Mesenchymal stem cell (in vitro differentiated cells and primary cell): ENCODE measurements around the gene GABRG3.
"Not testable (repeated sequence)": the region's sequence is repeated elsewhere in the genome, so short reads cannot be mapped to it uniquely, and the experiment has no call there.

Experiments used
- DNase-seq: peaks from one replicate; pipeline ENCODE4 v3.0.0-alpha.2; 2013
- H2AFZ ChIP-seq: one replicate; pipeline ENCODE4 v1.6.1; 2013; ENCODE audit warnings: low read depth, mild to moderate bottlenecking, control low read depth, inconsistent platforms, low read length, moderate library complexity
- H2AK5ac ChIP-seq: 2 replicates; pipeline ENCODE4 v1.6.1; 2013; ENCODE audit warnings: low read length, moderate library complexity, mild to moderate bottlenecking, inconsistent platforms; ENCODE audit not compliant: severe bottlenecking
- H2BK120ac ChIP-seq: one replicate; pipeline ENCODE4 v1.6.1; 2013; ENCODE audit warnings: low read depth, mild to moderate bottlenecking, inconsistent platforms, low read length, moderate library complexity
- H2BK12ac ChIP-seq, 2 experiments: one replicate each; pipeline ENCODE4 v1.6.1; 2013; ENCODE audit warnings: inconsistent platforms in 2 of 2, low read length in 2 of 2, mild to moderate bottlenecking in 2 of 2, moderate library complexity in 2 of 2, control low read depth in 1 of 2
- H2BK15ac ChIP-seq: one replicate; pipeline ENCODE4 v1.6.1; 2013; ENCODE audit warnings: mild to moderate bottlenecking, low read depth, inconsistent platforms; ENCODE audit not compliant: poor library complexity, severe bottlenecking
- H2BK5ac ChIP-seq: 2 replicates; pipeline ENCODE4 v1.6.1; 2013; ENCODE audit warnings: low read depth, mild to moderate bottlenecking, low read length, control low read depth, inconsistent platforms; ENCODE audit not compliant: poor library complexity, severe bottlenecking
- H3K14ac ChIP-seq, 2 experiments: one replicate each; pipeline ENCODE4 v1.6.1; 2013; ENCODE audit warnings: inconsistent platforms in 2 of 2, low read length in 2 of 2, control low read depth in 1 of 2, mild to moderate bottlenecking in 1 of 2, moderate library complexity in 1 of 2
- H3K18ac ChIP-seq, 2 experiments: one replicate each; pipeline ENCODE4 v1.6.1; 2013; ENCODE audit warnings: inconsistent platforms in 2 of 2, low read length in 2 of 2, control low read depth in 1 of 2, low read depth in 1 of 2, mild to moderate bottlenecking in 1 of 2
- H3K23ac ChIP-seq, 2 experiments: one replicate each; pipeline ENCODE4 v1.6.1; 2013; ENCODE audit warnings: inconsistent platforms in 2 of 2, low read length in 2 of 2, mild to moderate bottlenecking in 2 of 2, moderate library complexity in 2 of 2, control low read depth in 1 of 2
- H3K27ac ChIP-seq: 2 replicates; pipeline ENCODE4 v1.5.1; 2013; ENCODE audit warnings: mild to moderate bottlenecking, moderate library complexity, low read length, control low read depth, inconsistent platforms; ENCODE audit not compliant: poor library complexity, severe bottlenecking
- H3K27me3 ChIP-seq, 2 experiments: 2 replicates each; pipeline versions ENCODE4 v1.6.1 to v1.7.0; 2013; ENCODE audit warnings: low read length in 2 of 2, mild to moderate bottlenecking in 2 of 2, moderate library complexity in 2 of 2, control low read depth in 1 of 2, inconsistent platforms in 1 of 2; ENCODE audit not compliant: control insufficient read depth in 1 of 2, insufficient read depth in 1 of 2
- H3K36me3 ChIP-seq, 2 experiments: 2 replicates each; pipeline versions ENCODE4 v1.6.1 to v1.7.0; 2013; ENCODE audit warnings: low read length in 2 of 2, control low read depth in 1 of 2, inconsistent platforms in 1 of 2, low read depth in 1 of 2, mild to moderate bottlenecking in 1 of 2; ENCODE audit not compliant: insufficient read depth in 2 of 2, control insufficient read depth in 1 of 2
- H3K4ac ChIP-seq, 2 experiments: one replicate each; pipeline ENCODE4 v1.6.1; 2013; ENCODE audit warnings: inconsistent platforms in 2 of 2, low read length in 2 of 2, mild to moderate bottlenecking in 2 of 2, moderate library complexity in 2 of 2, control low read depth in 1 of 2, low read depth in 1 of 2
- H3K4me1 ChIP-seq: 2 replicates; pipeline ENCODE4 v1.6.1; 2013; ENCODE audit warnings: low read depth, low read length, control low read depth; ENCODE audit not compliant: control insufficient read depth, insufficient read depth
- H3K4me2 ChIP-seq: 2 replicates; pipeline ENCODE4 v1.6.1; 2013; ENCODE audit warnings: low read length, mild to moderate bottlenecking, inconsistent platforms; ENCODE audit not compliant: poor library complexity, severe bottlenecking
- H3K4me3 ChIP-seq, 2 experiments: 2 replicates each; pipeline versions ENCODE4 v1.5.1 to v1.7.0; 2013; ENCODE audit warnings: low read length in 2 of 2, mild to moderate bottlenecking in 2 of 2, control low read depth in 1 of 2, low read depth in 1 of 2; ENCODE audit not compliant: insufficient read depth in 1 of 2
- H3K79me1 ChIP-seq: replicated peaks from 2 replicates; pipeline ENCODE4 v1.6.1; 2013; ENCODE audit warnings: mild to moderate bottlenecking, control low read depth, low read length, inconsistent platforms; ENCODE audit not compliant: poor library complexity, severe bottlenecking
- H3K9ac ChIP-seq: 2 replicates; pipeline ENCODE4 v1.7.0; 2013; ENCODE audit warnings: mild to moderate bottlenecking, low read length, moderate library complexity
- H3K9me3 ChIP-seq: 2 replicates; pipeline ENCODE4 v1.7.0; 2013; ENCODE audit warnings: mild to moderate bottlenecking, low read length; ENCODE audit not compliant: control insufficient read depth
- H4K8ac ChIP-seq: one replicate; pipeline ENCODE4 v1.6.1; 2013; ENCODE audit warnings: inconsistent platforms, mild to moderate bottlenecking, low read length, moderate library complexity
- H4K91ac ChIP-seq: one replicate; pipeline ENCODE4 v1.6.1; 2013; ENCODE audit warnings: mild to moderate bottlenecking, low read length, inconsistent platforms
- WGBS: methylation state at CpG from one replicate; pipeline ENCODE4 v1.1.7; 2013; ENCODE audit warnings: mixed read lengths; 5-methylcytosine and 5-hydroxymethylcytosine counted together

GABRG3 gene

GRCh38 chr15:27377391-27377790 lies 406.4 kb downstream of the GABRG3 start:
- 59% methylated on average over 2 of the region's 2 CpGs for WGBS
- DNase-seq = not testable (repeated sequence)

DNA sequence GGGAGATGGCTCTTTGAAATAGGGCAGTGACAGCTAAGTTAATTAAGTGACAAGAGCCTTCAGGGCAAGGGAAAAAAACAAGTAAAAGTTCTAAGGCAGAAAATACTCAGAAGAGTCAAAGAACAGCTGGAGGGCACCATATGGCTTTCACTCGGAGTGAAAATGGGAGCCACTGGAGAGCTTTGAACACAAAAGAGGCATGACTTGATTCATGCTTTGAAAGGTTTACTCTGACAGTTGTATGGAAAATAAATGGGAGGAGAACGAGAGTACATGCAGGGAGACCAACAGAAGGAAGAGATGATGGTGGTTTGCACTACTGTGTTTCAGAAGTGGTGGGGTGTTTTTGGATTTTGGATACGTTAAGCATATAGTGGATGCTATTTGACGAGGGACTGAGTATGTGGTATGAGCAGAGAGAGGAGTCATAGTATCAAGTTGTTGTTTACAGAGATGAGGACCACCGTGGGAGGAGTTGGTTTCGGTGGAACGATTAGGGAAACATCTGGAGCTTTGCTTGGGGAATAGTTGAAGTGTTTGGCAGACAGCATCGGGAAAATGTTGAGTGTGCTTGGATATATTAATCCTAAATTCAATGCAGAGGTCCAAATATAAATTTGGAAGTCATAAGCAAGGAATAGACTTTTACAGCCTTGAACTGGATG lies 411.5 kb downstream of the GABRG3 start:
- no peak overlapping the region for H3K27ac ChIP-seq
- DNase-seq = no peak
- no peaks in the 10 kb centered on the region for H3K36me3 ChIP-seq
- H3K9ac ChIP-seq = no peak overlapping the region
- H3K9me3 ChIP-seq = peaks cover 13% of the 10 kb centered on the region
- no peaks in the 10 kb centered on the region for H3K27me3 ChIP-seq
- H3K79me1 ChIP-seq = no peaks in the 10 kb centered on the region
- H4K91ac ChIP-seq = no peak overlapping the region
- H3K14ac ChIP-seq = no peak overlapping the region
- H3K18ac ChIP-seq = no peak overlapping the region
- no peaks in the 10 kb centered on the region for H3K4me1 ChIP-seq
- H3K4me2 ChIP-seq = peak overlapping the region; percentile 3
- no peak overlapping the region for H2BK5ac ChIP-seq
- no peak overlapping the region for H4K8ac ChIP-seq
- H3K4me3 ChIP-seq = no peak overlapping the region
- H2AFZ ChIP-seq = no peak overlapping the region
- no peak overlapping the region for H3K4ac ChIP-seq
- no peak overlapping the region for H3K23ac ChIP-seq
- no peak overlapping the region for H2BK12ac ChIP-seq
- no peak overlapping the region for H2BK15ac ChIP-seq
- no peak overlapping the region for H2AK5ac ChIP-seq
- 56% methylated on average over 8 of the region's 8 CpGs for WGBS
- no peak overlapping the region for H2BK120ac ChIP-seq

More at GRCh38 chr15:27377391-27377790, 406.4 kb downstream of the GABRG3 start:
- H2AFZ ChIP-seq, H2BK120ac ChIP-seq, H3K27me3 ChIP-seq, H3K27ac ChIP-seq, H3K9ac ChIP-seq, H3K14ac ChIP-seq, H3K18ac ChIP-seq, H3K9me3 ChIP-seq, H3K79me1 ChIP-seq, H3K23ac ChIP-seq, H4K8ac ChIP-seq, H4K91ac ChIP-seq, H3K4me1 ChIP-seq, H2AK5ac ChIP-seq, H2BK12ac ChIP-seq, H3K36me3 ChIP-seq, H2BK5ac ChIP-seq, H2BK15ac ChIP-seq, H3K4ac ChIP-seq, H3K4me2 ChIP-seq, H3K4me3 ChIP-seq: not testable (repeated sequence)

- H3K36me3 ChIP-seq = no peaks in the 10 kb centered on the region
- WGBS = no CpG with 5 or more reads among the region's 4 CpGs
- H3K23ac ChIP-seq = no peak overlapping the region
- no peak overlapping the region for H3K4me2 ChIP-seq
- no peak overlapping the region for H4K8ac ChIP-seq
- no peak overlapping the region for H2BK5ac ChIP-seq
- H3K27me3 ChIP-seq = no peaks in the 10 kb centered on the region
- no peak overlapping the region for H2AFZ ChIP-seq
- no peak overlapping the region for H3K27ac ChIP-seq
- H3K14ac ChIP-seq = no peak overlapping the region
- H3K9me3 ChIP-seq = peaks cover 13% of the 10 kb centered on the region
- H2BK120ac ChIP-seq = no peak overlapping the region
- no peak overlapping the region for H2AK5ac ChIP-seq
- H2BK12ac ChIP-seq = no peak overlapping the region
- no peak overlapping the region for H4K91ac ChIP-seq
- DNase-seq = no peak
- H2BK15ac ChIP-seq = no peak overlapping the region
- no peak overlapping the region for H3K18ac ChIP-seq
- no peaks in the 10 kb centered on the region for H3K4me1 ChIP-seq
- H3K9ac ChIP-seq = no peak overlapping the region
- no peak overlapping the region for H3K4ac ChIP-seq
- H3K79me1 ChIP-seq = no peaks in the 10 kb centered on the region
- H3K4me3 ChIP-seq = no peak overlapping the region
Measured at GRCh38 chr15:27383726-27384125, 412.7 kb downstream of the GABRG3 start.

DNA sequence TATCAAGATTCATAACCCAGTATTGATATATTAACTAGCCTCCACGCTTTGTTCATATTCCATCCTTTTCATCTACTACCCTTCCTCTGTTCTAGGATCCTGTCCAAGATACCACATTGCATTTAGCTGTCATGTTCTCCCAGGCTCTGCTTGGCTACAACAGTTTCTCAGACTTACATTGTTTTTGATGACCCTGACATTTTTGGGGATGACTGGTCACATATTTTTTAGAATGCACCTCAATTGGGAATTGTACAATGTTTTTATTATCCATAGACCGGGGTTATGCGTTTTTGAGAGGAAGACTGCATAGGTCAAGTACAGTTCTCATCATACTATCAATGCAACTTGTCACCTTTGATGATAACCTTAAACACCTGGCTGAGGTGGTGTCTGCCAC lies 421.2 kb downstream of the GABRG3 start:
- Histone ChIP-seq H2AFZ (no peak overlapping the region), H3K4me2 (no peak overlapping the region), H3K9me3 (peaks cover 2% of the 10 kb centered on the region), H2BK120ac (no peak overlapping the region), H3K4me1 (no peaks in the 10 kb centered on the region), H4K8ac (no peak overlapping the region), H2BK5ac (no peak overlapping the region), H3K14ac (no peak overlapping the region), H3K4me3 (no peak overlapping the region), H4K91ac (no peak overlapping the region), H3K27ac (no peak overlapping the region), H3K18ac (no peak overlapping the region), H3K27me3 (no peaks in the 10 kb centered on the region), H3K79me1 (no peaks in the 10 kb centered on the region), H2BK15ac (no peak overlapping the region), H3K9ac (no peak overlapping the region), H3K23ac (no peak overlapping the region), H2AK5ac (no peak overlapping the region), H3K4ac (no peak overlapping the region), H3K36me3 (no peaks in the 10 kb centered on the region), H2BK12ac (no peak overlapping the region)
- WGBS = 76% methylated on average over 3 of the region's 3 CpGs
- no peak for DNase-seq
